Activated T-cell treated with anti-CD3 and anti-CD28 coated beads, Interleukin-2, amount 50 U/mL, for 4 hours (primary cell): ENCODE data around the gene SNX2. TPM values are rescaled to one million over a fixed set of nuclear protein-coding genes. Genes with fewer than 3 reads are reported as not detected.

ENCODE experiments used
- ATAC-seq, 2 donors: fragments of 200-7000 bp; cut with Tn5 transposase; one replicate each; pipeline ENCODE4 v1.10.0; 2021
- DNase-seq: peaks from one replicate; pipeline ENCODE4 v3.0.0-alpha.2; 2020
- H3K27me3 Mint-ChIP-seq: one replicate; pipeline ENCODE4 v1.8.0; 2021; ENCODE audit warnings: low read depth, mixed read lengths
- H3K36me3 Mint-ChIP-seq: one replicate; pipeline ENCODE4 v1.8.0; 2022; ENCODE audit warnings: mixed read lengths; ENCODE audit not compliant: insufficient read depth
- H3K4me1 Mint-ChIP-seq: one replicate; pipeline ENCODE4 v1.8.0; 2021; ENCODE audit warnings: low read depth, mixed read lengths
- H3K4me3 Mint-ChIP-seq: one replicate; pipeline ENCODE4 v1.8.0; 2021; ENCODE audit warnings: mild to moderate bottlenecking, moderate library complexity, mixed read lengths
- H3K9me3 Mint-ChIP-seq: one replicate; pipeline ENCODE4 v1.8.0; 2021; ENCODE audit warnings: mixed read lengths
- total RNA-seq, 3 donors: library from RNA; stranded (reverse); gene quantifications; one replicate each; pipeline ENCODE4 v1.2.1, GENCODE V29; 2021

SNX2 gene
- total RNA-seq, 3 donors from 2014 or later, result 34.2 to 35.7 (median 35.6) TPM

DNA sequence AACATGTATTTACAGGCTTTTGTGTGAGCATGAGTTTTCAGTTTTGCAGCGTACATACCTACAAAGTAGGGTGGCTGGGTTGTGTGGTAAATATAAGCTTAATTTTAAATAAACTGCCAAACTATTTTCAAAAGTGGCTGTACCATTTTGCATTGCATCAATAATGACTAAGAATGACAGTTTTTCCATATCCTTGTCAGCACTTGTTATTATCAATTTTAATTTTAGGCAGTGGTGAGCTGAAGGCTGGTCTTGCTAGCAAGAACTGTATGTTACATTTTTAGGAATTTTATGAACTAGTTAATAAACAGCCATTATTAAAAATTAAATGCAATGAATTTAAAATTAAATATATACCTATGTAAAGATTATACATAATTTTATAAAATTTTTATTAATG is 6.6 kb downstream of the SNX2 start:
- Mint-ChIP-seq H3K9me3 (peaks cover 11% of the 10 kb centered on the region), H3K27me3 (no peaks in the 10 kb centered on the region), H3K36me3 (peaks cover 17% of the 10 kb centered on the region), H3K4me3 (no peak overlapping the region), H3K4me1 (peaks cover 50% of the 10 kb centered on the region)
- ATAC-seq, result no peak
- no peak for DNase-seq

DNA sequence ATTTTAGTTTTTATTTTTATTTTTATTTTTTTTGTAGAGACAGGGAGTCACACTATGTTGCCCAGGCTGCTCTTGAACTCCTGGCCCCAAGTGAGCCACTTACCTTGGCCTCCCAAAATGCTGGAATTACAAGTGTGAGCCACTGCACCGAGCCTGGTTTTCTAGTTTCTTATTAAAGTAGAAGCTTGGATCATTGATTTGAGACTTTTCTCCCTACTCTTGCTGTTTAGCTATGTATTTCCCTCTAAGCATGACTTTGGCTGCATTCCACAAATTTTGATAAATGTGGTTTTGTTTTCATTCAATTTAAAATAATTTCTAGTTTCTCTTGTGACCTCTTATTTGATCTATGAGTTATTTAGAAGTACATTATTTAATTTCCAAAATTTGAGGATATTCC is 10.4 kb downstream of the SNX2 start:
- peaks cover 38% of the 10 kb centered on the region for H3K4me1 Mint-ChIP-seq
- DNase-seq, result no peak
- peaks cover 25% of the 10 kb centered on the region for H3K36me3 Mint-ChIP-seq
- H3K9me3 Mint-ChIP-seq, result peaks cover 17% of the 10 kb centered on the region
- ATAC-seq, result no peak
- H3K4me3 Mint-ChIP-seq, result no peak overlapping the region
- no peaks in the 10 kb centered on the region for H3K27me3 Mint-ChIP-seq

DNA sequence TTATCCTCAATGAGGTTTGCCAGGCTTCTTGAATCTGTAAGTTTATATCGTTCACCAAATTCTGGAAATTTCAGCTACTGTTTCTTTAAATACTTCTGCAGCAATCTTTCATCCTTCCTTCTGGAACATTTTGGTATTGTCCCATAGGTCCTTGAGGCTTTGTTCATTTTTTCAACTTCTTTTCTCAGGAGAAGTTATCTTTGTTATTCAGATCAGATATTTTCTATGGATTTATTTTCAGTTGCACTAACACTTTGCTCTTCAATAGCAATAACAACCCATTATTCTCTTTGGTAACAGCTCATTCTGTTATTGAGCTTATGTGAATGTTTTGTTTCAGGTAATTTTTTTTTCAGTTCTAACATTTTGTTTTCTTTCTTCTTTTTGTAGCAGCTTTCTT is 13.5 kb downstream of the SNX2 start:
- Mint-ChIP-seq H3K4me3 (no peak overlapping the region), H3K36me3 (peaks cover 30% of the 10 kb centered on the region), H3K27me3 (no peaks in the 10 kb centered on the region), H3K4me1 (peaks cover 33% of the 10 kb centered on the region), H3K9me3 (peaks cover 17% of the 10 kb centered on the region)
- ATAC-seq, result no peak
- DNase-seq, result no peak

DNA sequence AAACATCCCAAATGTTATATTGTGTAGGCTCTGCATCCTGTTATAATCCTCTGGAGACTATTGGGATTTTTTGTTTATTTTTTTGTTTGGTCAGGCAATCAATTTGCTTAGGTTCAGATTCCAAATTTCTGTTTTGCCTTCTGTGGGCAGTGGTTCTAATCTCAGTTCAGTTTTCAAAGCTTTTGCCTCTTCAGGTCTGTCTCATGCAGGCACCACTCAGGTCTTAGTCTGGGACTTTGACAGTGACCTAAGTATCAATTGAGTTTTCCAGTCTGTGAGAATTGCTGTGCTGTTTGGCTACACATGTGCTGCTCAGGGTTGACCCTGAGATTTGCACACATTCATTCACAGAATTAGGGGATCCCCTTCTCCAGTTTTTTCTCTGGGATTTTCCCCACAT is 14.1 kb downstream of the SNX2 start:
- Mint-ChIP-seq H3K9me3 (peaks cover 17% of the 10 kb centered on the region), H3K4me1 (peaks cover 28% of the 10 kb centered on the region), H3K27me3 (no peaks in the 10 kb centered on the region), H3K4me3 (no peak overlapping the region), H3K36me3 (peaks cover 30% of the 10 kb centered on the region)
- DNase-seq, result no peak
- ATAC-seq, result no peak

DNA sequence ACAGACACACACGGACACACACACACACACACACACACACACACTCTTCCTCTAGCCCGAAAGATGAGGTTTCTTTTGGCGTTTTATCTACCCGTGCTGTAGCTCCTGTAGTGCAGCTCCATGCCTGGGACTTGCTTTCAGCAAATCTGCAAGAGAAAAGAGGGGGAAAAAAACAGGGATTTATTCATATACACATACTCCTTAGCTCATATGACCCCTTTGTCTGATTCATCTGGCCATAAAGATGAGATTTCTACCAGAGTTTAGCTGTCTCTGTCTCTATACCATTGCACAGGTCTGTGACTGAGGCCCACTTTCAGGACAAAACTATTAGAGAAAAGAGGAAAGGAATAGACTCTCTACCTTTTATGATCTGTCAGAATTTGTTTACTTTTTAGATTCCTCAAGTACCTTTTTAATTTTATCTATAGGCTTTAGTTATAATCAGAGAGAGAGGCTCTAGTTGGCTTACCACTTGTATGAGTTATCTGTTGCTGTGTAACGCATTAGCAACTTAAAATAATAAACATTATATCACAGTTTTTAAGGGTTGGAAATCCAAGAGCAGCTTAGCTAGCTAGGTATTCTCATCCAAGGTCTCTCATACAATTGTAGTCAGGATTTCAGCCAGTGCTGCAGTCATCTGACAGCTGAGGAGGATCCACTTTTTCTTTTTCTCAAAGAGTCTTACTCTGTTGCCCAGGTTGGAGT is 14.7 kb downstream of the SNX2 start:
- H3K36me3 Mint-ChIP-seq, result peaks cover 30% of the 10 kb centered on the region
- H3K9me3 Mint-ChIP-seq, result peaks cover 16% of the 10 kb centered on the region
- H3K4me1 Mint-ChIP-seq, result peaks cover 25% of the 10 kb centered on the region
- H3K4me3 Mint-ChIP-seq, result no peak overlapping the region
- no peaks in the 10 kb centered on the region for H3K27me3 Mint-ChIP-seq
- ATAC-seq, result no peak
- DNase-seq, result no peak

GRCh38 chr5:122790354-122791103 is 15.6 kb downstream of the SNX2 start:
- Mint-ChIP-seq H3K27me3 (no peaks in the 10 kb centered on the region), H3K4me3 (no peak overlapping the region), H3K36me3 (peaks cover 32% of the 10 kb centered on the region), H3K9me3 (peaks cover 9% of the 10 kb centered on the region), H3K4me1 (peaks cover 21% of the 10 kb centered on the region)
- ATAC-seq, result no peak
- DNase-seq, result no peak

DNA sequence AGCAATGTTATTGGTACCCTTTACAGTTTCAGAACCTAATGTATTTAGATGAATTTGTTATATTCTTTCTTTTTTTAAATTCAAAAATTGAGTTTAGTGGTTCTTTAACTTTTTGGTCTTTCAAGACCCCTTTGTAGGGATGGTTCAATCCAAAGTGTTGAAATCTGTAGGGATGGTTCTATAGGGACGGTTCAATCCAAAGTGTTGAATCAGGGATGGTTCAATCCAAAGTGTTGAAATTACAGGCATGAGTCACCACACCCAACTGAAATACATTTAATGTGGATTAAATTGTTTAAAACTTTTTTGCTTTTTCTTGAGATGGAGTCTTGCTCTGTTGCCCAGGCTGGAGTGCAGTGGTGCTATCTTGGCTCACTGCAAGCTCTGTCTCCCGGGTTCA is 30.6 kb downstream of the SNX2 start:
- ATAC-seq (no peak), DNase-seq (no peak)
- H3K4me1 Mint-ChIP-seq, result no peaks in the 10 kb centered on the region
- H3K9me3 Mint-ChIP-seq, result no peaks in the 10 kb centered on the region
- H3K4me3 Mint-ChIP-seq, result no peak overlapping the region
- no peaks in the 10 kb centered on the region for H3K27me3 Mint-ChIP-seq
- peaks cover 42% of the 10 kb centered on the region for H3K36me3 Mint-ChIP-seq

DNA sequence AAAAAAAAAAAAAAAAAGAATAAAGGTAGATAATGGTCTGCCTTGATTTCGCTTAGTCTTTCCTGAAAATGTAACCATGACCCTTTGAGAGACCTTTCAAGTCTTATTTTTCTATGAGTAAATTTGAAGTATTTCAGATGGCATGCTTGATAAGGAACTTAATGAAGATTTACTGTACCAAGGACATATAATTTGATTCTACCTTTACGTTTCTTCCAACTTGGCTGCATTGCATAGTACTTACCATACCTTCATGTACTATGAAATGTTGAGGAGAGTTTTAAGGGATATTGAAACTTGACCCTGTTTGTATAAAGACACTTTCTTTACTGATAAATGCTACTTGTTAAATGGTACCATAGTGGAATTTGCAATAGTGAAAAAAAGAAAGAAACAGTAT is 35.5 kb downstream of the SNX2 start:
- no peak for ATAC-seq
- DNase-seq, result no peak
- Mint-ChIP-seq H3K36me3 (peaks cover 30% of the 10 kb centered on the region), H3K4me1 (no peaks in the 10 kb centered on the region), H3K4me3 (no peak overlapping the region), H3K27me3 (no peaks in the 10 kb centered on the region), H3K9me3 (no peaks in the 10 kb centered on the region)

DNA sequence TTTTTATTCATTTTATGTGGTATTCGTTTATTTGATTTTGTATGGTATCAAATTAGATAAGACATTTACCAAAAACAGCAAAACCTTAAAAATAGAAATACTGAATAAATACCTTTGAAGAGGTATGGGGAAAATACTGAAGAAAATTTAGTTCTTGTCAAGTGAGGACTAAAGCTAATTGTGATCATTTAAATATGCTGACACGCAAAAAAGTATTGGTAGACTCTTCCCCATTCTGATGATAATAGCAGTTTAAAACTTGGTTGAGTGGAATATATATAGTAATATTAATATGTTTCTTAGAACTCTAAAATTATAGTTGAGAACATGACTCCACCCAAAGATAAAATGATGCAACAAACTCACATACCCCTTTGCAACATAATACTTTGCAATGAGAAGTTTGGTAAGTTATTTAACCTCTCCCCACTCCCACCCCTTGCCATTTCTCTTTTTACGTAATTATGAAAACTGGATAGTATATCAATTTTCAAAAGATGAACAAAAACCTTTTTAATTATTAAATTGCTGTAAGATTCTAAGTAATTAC is 40.4 kb downstream of the SNX2 start:
- Mint-ChIP-seq H3K4me1 (no peaks in the 10 kb centered on the region), H3K36me3 (peaks cover 13% of the 10 kb centered on the region), H3K4me3 (no peak overlapping the region), H3K27me3 (no peaks in the 10 kb centered on the region), H3K9me3 (no peaks in the 10 kb centered on the region)
- DNase-seq, result no peak
- no peak for ATAC-seq

DNA sequence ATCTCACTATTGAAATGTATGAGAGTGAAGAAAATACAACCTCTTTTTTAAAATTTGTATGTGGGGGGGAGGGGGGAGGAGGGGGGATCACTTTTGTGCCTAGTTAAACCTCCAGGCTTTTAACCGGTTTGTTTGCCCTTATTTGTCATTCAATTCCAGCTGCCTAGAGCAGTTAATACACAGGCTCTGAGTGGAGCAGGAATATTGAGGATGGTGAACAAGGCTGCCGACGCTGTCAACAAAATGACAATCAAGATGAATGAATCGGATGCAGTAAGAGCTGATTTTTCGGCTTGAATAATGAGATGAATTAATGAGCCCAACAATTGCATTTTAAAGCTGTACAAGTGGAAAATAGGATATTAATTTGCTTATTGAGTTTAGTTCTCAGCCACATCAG is 41.9 kb downstream of the SNX2 start:
- ATAC-seq, result no peak
- no peak for DNase-seq
- Mint-ChIP-seq H3K27me3 (no peaks in the 10 kb centered on the region), H3K4me3 (no peak overlapping the region), H3K9me3 (no peaks in the 10 kb centered on the region), H3K4me1 (no peaks in the 10 kb centered on the region), H3K36me3 (peaks cover 17% of the 10 kb centered on the region)

GRCh38 chr5:122831984-122832383 is 57.1 kb downstream of the SNX2 start:
- no peak for ATAC-seq
- Mint-ChIP-seq H3K4me1 (no peaks in the 10 kb centered on the region), H3K27me3 (no peaks in the 10 kb centered on the region), H3K9me3 (no peaks in the 10 kb centered on the region), H3K36me3 (peaks cover 9% of the 10 kb centered on the region), H3K4me3 (no peak overlapping the region)
- no peak for DNase-seq

GRCh38 chr5:122835681-122836080 is 60.8 kb downstream of the SNX2 start:
- no peak overlapping the region for H3K4me3 Mint-ChIP-seq
- peaks cover 3% of the 10 kb centered on the region for H3K27me3 Mint-ChIP-seq
- no peaks in the 10 kb centered on the region for H3K36me3 Mint-ChIP-seq
- H3K4me1 Mint-ChIP-seq, result peaks cover 3% of the 10 kb centered on the region
- no peak for DNase-seq
- no peaks in the 10 kb centered on the region for H3K9me3 Mint-ChIP-seq
- no peak for ATAC-seq

GRCh38 chr5:122836947-122837346 is 62.1 kb downstream of the SNX2 start:
- no peaks in the 10 kb centered on the region for H3K36me3 Mint-ChIP-seq
- peaks cover 3% of the 10 kb centered on the region for H3K27me3 Mint-ChIP-seq
- no peak for DNase-seq
- H3K9me3 Mint-ChIP-seq, result no peaks in the 10 kb centered on the region
- no peak for ATAC-seq
- no peak overlapping the region for H3K4me3 Mint-ChIP-seq
- peaks cover 3% of the 10 kb centered on the region for H3K4me1 Mint-ChIP-seq

- peaks cover 13% of the 10 kb centered on the region for H3K4me1 Mint-ChIP-seq
- H3K9me3 Mint-ChIP-seq, result no peaks in the 10 kb centered on the region
- DNase-seq (no peak), ATAC-seq (no peak)
- peaks cover 3% of the 10 kb centered on the region for H3K27me3 Mint-ChIP-seq
- H3K36me3 Mint-ChIP-seq, result no peaks in the 10 kb centered on the region
- H3K4me3 Mint-ChIP-seq, result no peak overlapping the region
These were observed 64.9 kb downstream of the SNX2 start for GRCh38 chr5:122839731-122840130.

- H3K4me3 Mint-ChIP-seq, result no peak overlapping the region
- peaks cover 25% of the 10 kb centered on the region for H3K4me1 Mint-ChIP-seq
- peaks cover 3% of the 10 kb centered on the region for H3K27me3 Mint-ChIP-seq
- no peak for ATAC-seq
- no peaks in the 10 kb centered on the region for H3K9me3 Mint-ChIP-seq
- no peaks in the 10 kb centered on the region for H3K36me3 Mint-ChIP-seq
- DNase-seq, result no peak
These were observed 67.2 kb downstream of the SNX2 start for GRCh38 chr5:122842016-122842580.
